ENCODE measurements around the gene TSHZ3.

DNA sequence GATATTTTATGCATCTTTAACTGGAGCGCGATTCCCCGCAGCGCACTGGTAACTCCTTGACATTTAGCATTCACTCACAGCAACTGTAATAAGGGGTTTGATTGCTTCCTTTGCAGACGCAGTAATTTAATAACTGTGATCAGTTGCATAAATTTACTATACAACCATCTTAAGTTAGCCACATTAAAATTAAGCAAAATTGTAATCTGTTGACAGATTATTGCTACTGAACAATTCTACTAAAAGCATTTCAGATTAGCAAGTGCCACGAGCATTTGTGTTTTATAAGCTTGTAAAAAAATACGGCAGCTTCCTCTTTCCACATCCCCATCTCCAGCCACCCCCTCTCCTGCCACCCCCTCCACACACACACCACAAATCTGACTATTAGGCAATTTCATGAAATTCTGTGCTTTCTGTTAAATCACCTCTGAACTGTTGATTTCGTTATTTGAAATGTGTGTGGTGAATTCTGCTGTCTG lies 44.4 kb downstream of the TSHZ3 start:
- TF ChIP-seq, protein P1, sequence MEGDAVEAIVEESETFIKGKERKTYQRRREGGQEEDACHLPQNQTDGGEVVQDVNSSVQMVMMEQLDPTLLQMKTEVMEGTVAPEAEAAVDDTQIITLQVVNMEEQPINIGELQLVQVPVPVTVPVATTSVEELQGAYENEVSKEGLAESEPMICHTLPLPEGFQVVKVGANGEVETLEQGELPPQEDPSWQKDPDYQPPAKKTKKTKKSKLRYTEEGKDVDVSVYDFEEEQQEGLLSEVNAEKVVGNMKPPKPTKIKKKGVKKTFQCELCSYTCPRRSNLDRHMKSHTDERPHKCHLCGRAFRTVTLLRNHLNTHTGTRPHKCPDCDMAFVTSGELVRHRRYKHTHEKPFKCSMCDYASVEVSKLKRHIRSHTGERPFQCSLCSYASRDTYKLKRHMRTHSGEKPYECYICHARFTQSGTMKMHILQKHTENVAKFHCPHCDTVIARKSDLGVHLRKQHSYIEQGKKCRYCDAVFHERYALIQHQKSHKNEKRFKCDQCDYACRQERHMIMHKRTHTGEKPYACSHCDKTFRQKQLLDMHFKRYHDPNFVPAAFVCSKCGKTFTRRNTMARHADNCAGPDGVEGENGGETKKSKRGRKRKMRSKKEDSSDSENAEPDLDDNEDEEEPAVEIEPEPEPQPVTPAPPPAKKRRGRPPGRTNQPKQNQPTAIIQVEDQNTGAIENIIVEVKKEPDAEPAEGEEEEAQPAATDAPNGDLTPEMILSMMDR (IDR thresholded peaks at IDR 0.05; ENCODE audit: insufficient read depth, low read depth, low read length): no peak
- TF ChIP-seq EZH2 (IDR thresholded peaks at IDR 0.05; ENCODE audit: insufficient read depth, low read length): no peak

Measured in astrocyte (in vitro differentiated cells and primary cell).